Natural killer cell treated with Interleukin-12 subunit alpha and Interleukin-12 subunit beta and Interleukin-15 and Interleukin-18, amount 100 ng/mL, for 72 hours (primary cell): Measurements from ENCODE around the gene CTAG1A. TPM values are rescaled to one million over a fixed set of nuclear protein-coding genes. Genes with fewer than 3 reads are reported as not detected.
"Not testable (repeated sequence)": the region's sequence is repeated elsewhere in the genome, so short reads cannot be mapped to it uniquely, and the experiment has no call there.

Experiments
- ATAC-seq, 2 donors: fragments of 150-1000 bp; cut with Tn5 transposase in 1 of 2; sonication (Bioruptor Pico), chemical (Tn5 transposase) in 1 of 2; 2 replicates each; pipeline ENCODE4 v1.10.0; 2021
- DNase-seq: peaks from one replicate; pipeline ENCODE4 v3.0.0; 2022; ENCODE audit warnings: low spot score
- H3K27ac Mint-ChIP-seq, 2 donors: 1 replicate in 1 of 2; 2 replicates in 1 of 2; pipeline ENCODE4 v1.8.0; 2022; ENCODE audit warnings: mixed read lengths in 2 of 2, mild to moderate bottlenecking in 1 of 2, moderate library complexity in 1 of 2
- H3K27me3 Mint-ChIP-seq, 2 donors: 1 replicate in 1 of 2; 2 replicates in 1 of 2; pipeline ENCODE4 v1.8.0; 2022; ENCODE audit warnings: mixed read lengths in 2 of 2
- H3K36me3 Mint-ChIP-seq: one replicate; pipeline ENCODE4 v1.8.0; 2022; ENCODE audit warnings: mixed read lengths
- H3K4me1 Mint-ChIP-seq, 2 donors: 1 replicate in 1 of 2; 2 replicates in 1 of 2; pipeline ENCODE4 v1.8.0; 2022; ENCODE audit warnings: low read depth in 2 of 2, mixed read lengths in 2 of 2, mild to moderate bottlenecking in 1 of 2
- H3K4me3 Mint-ChIP-seq: one replicate; pipeline ENCODE4 v1.8.0; 2022; ENCODE audit warnings: mixed read lengths
- H3K9me3 Mint-ChIP-seq: 2 replicates; pipeline ENCODE4 v1.8.0; 2022; ENCODE audit warnings: mixed read lengths
- total RNA-seq, 2 donors: library from RNA; stranded (reverse); gene quantifications; one replicate each; pipeline ENCODE4 v1.2.3, GENCODE V29; 2022

CTAG1A gene
- total RNA-seq, 2 donors from 2014 or later = not detected

DNA sequence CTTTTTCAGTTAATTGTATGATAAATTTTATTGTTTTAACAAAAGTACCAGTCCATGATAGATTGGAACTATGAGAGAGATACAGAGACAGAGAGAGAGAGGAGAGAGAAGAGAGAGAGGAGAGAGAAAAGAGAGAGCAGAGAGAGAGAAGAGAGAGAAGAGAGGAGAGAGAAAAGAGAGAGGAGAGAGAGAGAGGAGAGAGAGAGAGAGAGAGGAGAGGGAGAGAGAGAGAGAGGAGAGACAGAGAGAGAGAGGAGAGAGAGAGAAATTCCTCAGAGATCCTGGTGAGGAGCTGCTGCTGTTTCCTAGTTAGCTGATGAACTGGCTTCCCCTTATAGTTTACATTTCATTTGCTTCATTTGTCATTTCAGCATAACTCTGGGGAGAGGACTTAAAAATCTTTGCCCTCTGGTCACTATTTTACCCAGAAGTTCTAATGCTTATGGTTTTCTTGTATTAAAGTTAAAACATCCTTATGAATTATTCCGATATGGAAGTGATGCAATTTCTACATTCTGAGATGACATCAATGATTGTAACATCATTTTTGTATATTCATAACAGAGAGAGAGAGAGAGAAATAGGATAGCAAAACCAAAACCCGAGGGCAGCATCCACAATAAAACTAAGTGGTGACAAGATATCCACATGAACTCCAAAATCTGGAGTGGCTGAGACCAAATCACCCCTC is 10.8 kb downstream of the CTAG1A start:
- H3K27ac Mint-ChIP-seq = no peak overlapping the region
- peaks cover 6 to 10% of the 10 kb centered on the region in 2 donors for H3K4me1 Mint-ChIP-seq
- no peaks in the 10 kb centered on the region for H3K9me3 Mint-ChIP-seq
- DNase-seq (no peak), ATAC-seq (no peak)
- peaks cover 0 to 4% of the 10 kb centered on the region in 2 donors for H3K27me3 Mint-ChIP-seq
- no peaks in the 10 kb centered on the region for H3K36me3 Mint-ChIP-seq
- no peak overlapping the region for H3K4me3 Mint-ChIP-seq

DNA sequence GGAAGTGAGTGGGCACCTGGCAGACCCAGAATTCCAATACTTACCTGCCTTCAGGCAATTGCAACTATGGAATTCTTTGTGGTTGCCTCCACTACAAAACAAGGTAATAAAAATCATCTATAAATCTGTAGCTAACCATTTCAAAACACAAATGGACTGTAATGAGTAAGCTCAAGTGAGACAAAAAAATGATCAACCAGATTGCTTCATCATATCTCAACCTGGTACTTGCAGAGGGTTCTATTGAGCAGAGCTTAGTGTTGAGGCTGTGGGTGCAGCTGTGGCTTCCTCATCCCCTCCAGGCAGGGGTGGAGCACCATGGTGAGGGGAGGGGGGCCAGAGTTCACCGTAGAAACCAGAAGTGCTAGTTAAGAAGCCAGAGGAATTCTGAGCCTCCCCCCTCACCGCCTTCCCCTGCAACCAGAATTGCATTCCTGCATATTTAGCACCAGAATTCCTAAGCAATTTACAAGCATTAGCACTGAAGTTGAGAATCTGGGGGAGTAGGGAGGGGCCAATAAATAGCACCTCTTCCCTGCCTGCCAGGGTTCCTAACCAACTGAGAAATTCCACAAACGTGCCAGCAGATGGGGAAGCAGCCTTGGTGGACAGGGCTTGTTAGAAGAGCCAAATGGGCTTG is 11.5 kb downstream of the CTAG1A start:
- no peaks in the 10 kb centered on the region for H3K36me3 Mint-ChIP-seq
- peaks cover 0 to 4% of the 10 kb centered on the region in 2 donors for H3K27me3 Mint-ChIP-seq
- H3K4me1 Mint-ChIP-seq = peaks cover 6 to 10% of the 10 kb centered on the region in 2 donors
- no peaks in the 10 kb centered on the region for H3K9me3 Mint-ChIP-seq
- H3K4me3 Mint-ChIP-seq = no peak overlapping the region
- DNase-seq = peak; percentile 57
- ATAC-seq = peak; percentile 59 to 75
- H3K27ac Mint-ChIP-seq = no peak overlapping the region

DNA sequence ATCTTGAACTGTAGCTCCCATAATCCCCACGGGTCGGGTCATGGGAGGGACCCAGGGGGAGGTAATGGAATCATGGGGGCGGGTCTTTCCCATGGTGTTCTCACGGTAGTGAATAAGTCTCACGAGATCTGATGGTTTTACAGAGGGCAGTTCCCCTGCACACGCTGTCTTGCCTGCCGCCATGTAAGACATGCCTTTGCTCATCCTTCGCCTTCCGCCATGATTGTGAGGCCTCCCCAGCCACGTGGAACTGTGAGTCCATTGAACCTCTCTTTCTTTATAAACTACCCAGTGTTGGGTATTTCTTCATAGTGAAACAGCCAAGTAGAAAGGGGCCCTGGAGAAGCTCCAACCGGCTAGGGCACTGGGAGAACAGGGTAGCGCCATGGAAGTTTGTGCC is 12.3 kb downstream of the CTAG1A start:
- Mint-ChIP-seq H3K4me3 (no peak overlapping the region), H3K9me3 (no peaks in the 10 kb centered on the region), H3K36me3 (no peaks in the 10 kb centered on the region), H3K27ac (no peak overlapping the region), H3K4me1 (peaks cover 6 to 10% of the 10 kb centered on the region in 2 donors), H3K27me3 (peaks cover 0 to 5% of the 10 kb centered on the region in 2 donors)
- ATAC-seq = no peak
- DNase-seq = peak; percentile 46

GRCh38 chrX:154598656-154599055 is 13.7 kb downstream of the CTAG1A start:
- ATAC-seq (no peak), DNase-seq (peak; percentile 10)
- Mint-ChIP-seq H3K4me3 (no peak overlapping the region), H3K36me3 (no peaks in the 10 kb centered on the region), H3K27me3 (peaks cover 0 to 2% of the 10 kb centered on the region in 2 donors), H3K27ac (no peak overlapping the region), H3K9me3 (no peaks in the 10 kb centered on the region), H3K4me1 (peaks cover 6 to 10% of the 10 kb centered on the region in 2 donors)

DNA sequence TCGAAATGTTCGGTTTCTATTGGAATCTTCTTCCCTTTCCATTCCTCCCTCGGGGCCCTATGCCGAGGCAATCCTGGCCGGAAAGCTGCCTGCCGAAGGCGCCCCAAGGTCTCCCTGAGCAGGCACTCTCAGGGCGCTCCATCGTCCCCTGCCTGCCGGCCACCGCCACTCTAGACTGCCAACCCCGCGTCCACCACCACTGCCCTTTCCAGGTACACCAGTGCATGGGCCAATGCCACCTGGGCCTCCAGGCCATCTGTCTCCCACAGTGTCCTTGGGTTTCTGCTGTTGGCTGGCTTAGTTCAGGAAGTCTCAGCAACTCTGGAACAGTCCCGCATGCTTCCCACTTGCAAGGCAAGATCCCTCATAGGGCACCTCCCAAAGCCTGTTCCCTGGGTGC is 14.6 kb downstream of the CTAG1A start:
- DNase-seq (peak; percentile 31), ATAC-seq (peak in 1 of 2 donors; percentile 40)
- H3K9me3 Mint-ChIP-seq = no peaks in the 10 kb centered on the region
- H3K27ac Mint-ChIP-seq = no peak overlapping the region
- H3K4me1 Mint-ChIP-seq = peaks cover 6 to 10% of the 10 kb centered on the region in 2 donors
- no peaks in the 10 kb centered on the region for H3K36me3 Mint-ChIP-seq
- H3K27me3 Mint-ChIP-seq = peaks cover 0 to 2% of the 10 kb centered on the region in 2 donors
- H3K4me3 Mint-ChIP-seq = no peak overlapping the region

DNA sequence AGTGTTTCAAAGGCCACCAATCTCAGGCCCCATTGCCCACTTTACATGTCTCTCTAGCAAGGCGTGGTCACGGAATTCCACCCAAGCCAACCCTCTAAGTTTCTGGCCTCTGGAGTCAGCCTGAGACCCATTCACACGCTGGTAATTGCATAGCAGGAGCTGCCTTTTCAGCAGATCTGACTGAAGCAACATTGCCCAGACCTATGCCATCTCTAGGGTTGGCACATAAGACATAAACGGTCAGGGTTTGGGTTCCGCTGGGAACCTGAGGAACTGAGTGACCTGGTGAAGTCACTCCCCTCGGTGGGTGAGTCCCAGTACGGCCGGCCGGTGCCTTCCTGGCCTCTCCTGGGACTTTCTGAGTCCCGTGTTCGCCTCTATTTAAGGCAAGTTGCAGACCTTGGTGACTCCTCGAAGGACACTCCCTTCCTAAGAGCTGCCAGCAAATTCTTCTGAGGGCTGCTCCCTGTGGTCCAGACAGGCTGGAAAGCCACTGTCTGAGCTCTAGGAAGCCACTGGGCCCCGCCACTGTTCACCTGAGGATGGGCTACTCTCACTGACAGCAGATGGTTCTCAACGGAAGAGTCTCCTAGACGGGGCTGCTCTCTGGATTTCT is 15.9 kb downstream of the CTAG1A start:
- Mint-ChIP-seq H3K4me3 (no peak overlapping the region), H3K9me3 (no peaks in the 10 kb centered on the region), H3K27me3 (peaks cover 0 to 2% of the 10 kb centered on the region in 2 donors), H3K27ac (no peak overlapping the region), H3K4me1 (peaks cover 3 to 6% of the 10 kb centered on the region in 2 donors), H3K36me3 (no peaks in the 10 kb centered on the region)
- peak; percentile 22 for DNase-seq
- ATAC-seq = no peak

- H3K27ac Mint-ChIP-seq = no peak overlapping the region
- no peak overlapping the region for H3K4me3 Mint-ChIP-seq
- ATAC-seq (no peak), DNase-seq (peak; percentile 54)
- H3K27me3 Mint-ChIP-seq = peaks cover 0 to 10% of the 10 kb centered on the region in 2 donors
- no peaks in the 10 kb centered on the region for H3K36me3 Mint-ChIP-seq
- H3K4me1 Mint-ChIP-seq = peaks cover 12% of the 10 kb centered on the region in 2 donors
- H3K9me3 Mint-ChIP-seq = no peaks in the 10 kb centered on the region
These were observed 17.3 kb downstream of the CTAG1A start for GRCh38 chrX:154602226-154602625.

DNA sequence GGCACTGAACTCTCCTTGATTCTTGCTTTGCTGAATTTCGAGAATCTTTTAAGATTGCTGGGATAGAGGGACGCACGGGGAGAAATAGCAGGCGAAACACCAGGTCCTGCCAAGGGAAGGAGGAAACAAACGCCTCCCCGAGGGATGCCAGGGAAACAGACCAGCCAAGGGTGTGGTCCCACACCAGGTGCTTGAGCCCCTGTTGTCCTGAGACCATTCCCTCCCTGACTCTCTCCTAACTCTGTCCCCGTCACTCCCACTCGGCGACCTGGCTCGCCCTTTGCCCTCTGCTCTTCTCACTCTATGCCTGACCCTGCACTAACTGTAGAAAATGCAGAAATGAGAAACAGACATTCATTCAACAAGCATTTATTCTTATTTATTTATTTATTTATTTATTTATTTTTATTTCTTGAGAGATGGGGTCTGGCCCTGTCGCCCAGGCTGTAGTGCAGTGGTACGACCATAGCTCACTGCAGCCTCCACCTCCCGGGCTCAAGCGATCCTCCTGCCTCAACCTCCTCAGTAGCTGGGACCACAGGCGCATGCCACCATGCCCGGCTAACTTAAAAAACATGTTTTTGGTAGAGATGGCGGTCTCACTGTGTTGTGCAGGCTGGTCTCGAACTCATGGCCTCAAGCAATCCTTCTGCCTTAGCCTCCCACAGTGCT is 18.0 kb downstream of the CTAG1A start:
- Mint-ChIP-seq H3K27ac (no peak overlapping the region), H3K9me3 (no peaks in the 10 kb centered on the region), H3K27me3 (peaks cover 0 to 10% of the 10 kb centered on the region in 2 donors), H3K36me3 (no peaks in the 10 kb centered on the region), H3K4me3 (no peak overlapping the region), H3K4me1 (peaks cover 12% of the 10 kb centered on the region in 2 donors)
- ATAC-seq (no peak), DNase-seq (peak; percentile 8)

- peak; percentile 20 for DNase-seq
- ATAC-seq = no peak
- H3K27me3 Mint-ChIP-seq = peaks cover 0 to 10% of the 10 kb centered on the region in 2 donors
- H3K36me3 Mint-ChIP-seq = no peaks in the 10 kb centered on the region
- H3K4me3 Mint-ChIP-seq = no peak overlapping the region
- no peaks in the 10 kb centered on the region for H3K9me3 Mint-ChIP-seq
- peaks cover 12% of the 10 kb centered on the region in 2 donors for H3K4me1 Mint-ChIP-seq
- no peak overlapping the region for H3K27ac Mint-ChIP-seq
These were observed 18.8 kb downstream of the CTAG1A start for GRCh38 chrX:154603438-154604430.

DNA sequence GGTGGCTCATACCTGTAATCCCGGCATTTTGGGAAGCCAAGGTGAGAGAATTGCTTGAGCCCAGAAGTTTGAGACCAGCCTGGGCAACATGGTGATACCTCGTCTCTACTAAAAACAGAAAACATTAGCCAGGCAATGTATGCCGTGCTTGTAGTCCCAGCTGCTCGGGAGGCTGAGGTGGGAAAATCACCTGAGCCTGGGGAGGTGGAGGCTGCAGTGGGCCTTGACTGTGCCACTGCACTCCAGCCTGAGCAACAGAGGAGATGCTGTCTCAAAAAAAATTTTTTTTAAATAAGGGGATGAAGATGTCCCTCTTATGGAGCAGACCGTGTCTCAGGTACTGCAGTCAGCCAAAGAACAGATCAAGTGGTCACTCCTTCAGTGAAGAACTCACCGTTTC is 20.6 kb downstream of the CTAG1A start:
- Mint-ChIP-seq H3K4me3 (no peak overlapping the region), H3K9me3 (no peaks in the 10 kb centered on the region)
- ATAC-seq = no peak

DNA sequence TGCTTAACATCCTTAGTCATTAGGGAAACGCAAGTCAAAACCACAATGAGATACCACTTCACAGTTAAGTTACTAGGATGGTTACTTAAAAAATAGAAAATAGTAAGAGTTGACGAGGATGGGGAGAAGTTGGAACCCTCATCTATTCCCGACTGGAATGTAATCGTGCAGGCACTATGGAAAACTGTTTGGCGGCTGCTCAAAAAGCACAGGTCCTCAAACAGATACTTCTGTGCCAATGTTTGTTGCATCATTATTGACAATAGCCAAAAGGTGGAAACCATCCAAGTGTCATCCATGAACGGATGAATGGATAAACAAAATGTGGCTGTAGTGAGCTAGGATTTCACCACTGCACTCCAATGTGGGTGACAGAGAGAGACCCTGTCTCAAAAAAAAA is 22.4 kb downstream of the CTAG1A start:
- ATAC-seq = no peak
- Mint-ChIP-seq H3K27me3 (peaks cover 0 to 7% of the 10 kb centered on the region in 2 donors), H3K27ac (no peak overlapping the region)

More for the DNA sequence above, 20.6 kb downstream of the CTAG1A start:
- no peak for DNase-seq
- Mint-ChIP-seq H3K27ac (no peak overlapping the region), H3K27me3 (peaks cover 0 to 10% of the 10 kb centered on the region in 2 donors), H3K36me3 (no peaks in the 10 kb centered on the region), H3K4me1 (peaks cover 9 to 12% of the 10 kb centered on the region in 2 donors)

DNA sequence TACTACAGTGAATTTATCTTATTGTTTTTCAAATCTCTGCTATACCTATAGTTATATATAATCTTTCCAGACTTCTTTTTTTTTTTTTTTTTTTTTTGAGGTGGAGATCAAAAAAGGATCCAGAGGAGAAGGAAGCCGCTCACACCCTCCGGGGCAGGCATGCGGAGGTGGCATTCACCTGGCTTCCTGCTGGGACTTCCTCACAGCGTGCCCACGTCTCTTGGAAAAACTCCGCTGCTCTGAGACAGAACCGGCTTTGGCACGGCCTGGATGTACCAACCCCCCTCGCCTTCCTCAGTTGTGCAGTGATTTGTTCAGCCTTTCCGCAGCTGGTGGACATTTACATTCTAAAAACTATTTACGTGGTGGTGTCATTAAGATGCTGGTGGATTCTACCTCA is 23.0 kb downstream of the CTAG1A start:
- H3K9me3 Mint-ChIP-seq, H3K27ac Mint-ChIP-seq: not testable (repeated sequence)
- H3K4me1 Mint-ChIP-seq = peaks cover 9 to 12% of the 10 kb centered on the region in 2 donors

More for the DNA sequence above, 22.4 kb downstream of the CTAG1A start:
- no peak for DNase-seq
- H3K9me3 Mint-ChIP-seq = no peaks in the 10 kb centered on the region
- H3K4me3 Mint-ChIP-seq = no peak overlapping the region
- H3K36me3 Mint-ChIP-seq = no peaks in the 10 kb centered on the region
- peaks cover 9 to 12% of the 10 kb centered on the region in 2 donors for H3K4me1 Mint-ChIP-seq

GRCh38 chrX:154608823-154609222 is 23.9 kb downstream of the CTAG1A start:
- H3K4me3 Mint-ChIP-seq, H3K9me3 Mint-ChIP-seq: not testable (repeated sequence)

More for the DNA sequence above, 23.0 kb downstream of the CTAG1A start:
- peak; percentile 39 for DNase-seq
- not testable (repeated sequence) for H3K36me3 Mint-ChIP-seq, H3K4me3 Mint-ChIP-seq, H3K27me3 Mint-ChIP-seq, ATAC-seq

More at GRCh38 chrX:154608823-154609222, 23.9 kb downstream of the CTAG1A start:
- not testable (repeated sequence) for DNase-seq, H3K36me3 Mint-ChIP-seq, H3K27me3 Mint-ChIP-seq, ATAC-seq, H3K27ac Mint-ChIP-seq
- peaks cover 9 to 12% of the 10 kb centered on the region in 2 donors for H3K4me1 Mint-ChIP-seq
